Skeletal muscle tissue (tissue), 4 donors: ENCODE measurements around the gene CHSY3. TPM values are rescaled to one million over a fixed set of nuclear protein-coding genes. Genes with fewer than 3 reads are reported as not detected.

Experiments
- H3K27ac ChIP-seq: one replicate; pipeline ENCODE4 v1.7.0; 2013; ENCODE audit warnings: mild to moderate bottlenecking, low read depth, low read length, inconsistent platforms
- H3K27me3 ChIP-seq, 3 donors: one replicate each; pipeline ENCODE4 v1.7.0; 2013; ENCODE audit warnings: low read length in 3 of 3; ENCODE audit not compliant: control insufficient read depth in 3 of 3, insufficient read depth in 3 of 3
- H3K36me3 ChIP-seq, 3 donors: one replicate each; pipeline ENCODE4 v1.7.0; 2013; ENCODE audit warnings: low read length in 3 of 3; ENCODE audit not compliant: control insufficient read depth in 3 of 3, insufficient read depth in 3 of 3
- H3K4me1 ChIP-seq, 3 donors: one replicate each; pipeline ENCODE4 v1.7.0; 2013; ENCODE audit warnings: low read length in 3 of 3, mild to moderate bottlenecking in 3 of 3; ENCODE audit not compliant: control insufficient read depth in 3 of 3, insufficient read depth in 3 of 3
- H3K4me3 ChIP-seq, 3 donors: one replicate each; pipeline ENCODE4 v1.7.0; 2013; ENCODE audit warnings: low read length in 3 of 3
- H3K9ac ChIP-seq, 3 donors: one replicate each; pipeline ENCODE4 v1.7.0; 2013; ENCODE audit warnings: low read length in 3 of 3, mild to moderate bottlenecking in 3 of 3, moderate library complexity in 2 of 3, low read depth in 1 of 3
- H3K9me3 ChIP-seq, 3 donors: one replicate each; pipeline ENCODE4 v1.7.0; 2013; ENCODE audit warnings: low read length in 3 of 3; ENCODE audit not compliant: control insufficient read depth in 3 of 3
- total RNA-seq: library from RNA; depleted of rRNA; stranded (reverse); fragments of >200 nt; gene quantifications from one replicate; pipeline ENCODE4 v1.2.3, GENCODE V29; 2014
- donor health status: Osteomylitis.

The CHSY3 gene
- 12.5 TPM for total RNA-seq

GRCh38 chr5:129904102-129904666, at the start of gene CHSY3:
CHSY3 (plus strand) TSS chr5:129904465.
- H3K9ac ChIP-seq: peak within 1 kb of the TSS; percentile 63 to 75 (median 72)
- H3K4me1 ChIP-seq: peaks cover 14 to 18% (median 15%) of the 10 kb centered on the region in 3 donors
- H3K4me3 ChIP-seq: peak within 1 kb of the TSS; percentile 77 to 78 (median 77)
- H3K9me3 ChIP-seq: no peaks in the 10 kb centered on the region
- H3K27me3 ChIP-seq: peaks cover 0 to 26% (median 17%) of the 10 kb centered on the region in 3 donors
- H3K27ac ChIP-seq: peak within 1 kb of the TSS; percentile 83
- no peaks in the 10 kb centered on the region for H3K36me3 ChIP-seq

GRCh38 chr5:129856325-129856724, 47.9 kb upstream of the CHSY3 start:
- no peaks in the 10 kb centered on the region for H3K4me1 ChIP-seq
- H3K27me3 ChIP-seq: no peaks in the 10 kb centered on the region
- H3K9ac ChIP-seq: no peak overlapping the region
- no peak overlapping the region for H3K27ac ChIP-seq
- H3K4me3 ChIP-seq: no peak overlapping the region
- H3K36me3 ChIP-seq: no peaks in the 10 kb centered on the region
- no peaks in the 10 kb centered on the region for H3K9me3 ChIP-seq

- Histone ChIP-seq H3K27ac (no peak overlapping the region), H3K9ac (no peak overlapping the region), H3K4me3 (no peak overlapping the region), H3K27me3 (no peaks in the 10 kb centered on the region), H3K4me1 (no peaks in the 10 kb centered on the region), H3K36me3 (no peaks in the 10 kb centered on the region), H3K9me3 (no peaks in the 10 kb centered on the region)
Observed at GRCh38 chr5:129857116-129857515, 47.1 kb upstream of the CHSY3 start.

GRCh38 chr5:129858131-129858675, 46.1 kb upstream of the CHSY3 start:
- Histone ChIP-seq H3K27ac (no peak overlapping the region), H3K36me3 (no peaks in the 10 kb centered on the region), H3K4me1 (no peaks in the 10 kb centered on the region), H3K9ac (no peak overlapping the region), H3K27me3 (no peaks in the 10 kb centered on the region), H3K4me3 (no peak overlapping the region), H3K9me3 (no peaks in the 10 kb centered on the region)

GRCh38 chr5:129884322-129884721, 19.9 kb upstream of the CHSY3 start:
- Histone ChIP-seq H3K36me3 (no peaks in the 10 kb centered on the region), H3K27me3 (no peaks in the 10 kb centered on the region)

GRCh38 chr5:129899454-129899853, 4.8 kb upstream of the CHSY3 start:
- no peak overlapping the region for H3K4me3 ChIP-seq
- H3K27me3 ChIP-seq: no peaks in the 10 kb centered on the region
- H3K36me3 ChIP-seq: no peaks in the 10 kb centered on the region
- no peaks in the 10 kb centered on the region for H3K9me3 ChIP-seq
- H3K4me1 ChIP-seq: peaks cover 0 to 4% (median 3%) of the 10 kb centered on the region in 3 donors
- no peak overlapping the region for H3K27ac ChIP-seq
- no peak overlapping the region for H3K9ac ChIP-seq

More at GRCh38 chr5:129884322-129884721, 19.9 kb upstream of the CHSY3 start:
- Histone ChIP-seq H3K27ac (no peak overlapping the region), H3K4me1 (no peaks in the 10 kb centered on the region), H3K9me3 (no peaks in the 10 kb centered on the region), H3K4me3 (no peak overlapping the region), H3K9ac (no peak overlapping the region)

GRCh38 chr5:129902816-129903215, 1.4 kb upstream of the CHSY3 start:
- no peak overlapping the region for H3K4me3 ChIP-seq
- peaks cover 0 to 20% (median 17%) of the 10 kb centered on the region in 3 donors for H3K27me3 ChIP-seq
- no peak overlapping the region for H3K27ac ChIP-seq
- H3K9me3 ChIP-seq: no peaks in the 10 kb centered on the region
- H3K9ac ChIP-seq: no peak overlapping the region
- H3K36me3 ChIP-seq: no peaks in the 10 kb centered on the region
- H3K4me1 ChIP-seq: peaks cover 14 to 18% (median 15%) of the 10 kb centered on the region in 3 donors

- H3K9me3 ChIP-seq: no peaks in the 10 kb centered on the region
- H3K4me3 ChIP-seq: peak overlapping the region; percentile 77 to 78 (median 77)
- peak overlapping the region; percentile 83 for H3K27ac ChIP-seq
- peaks cover 14 to 18% (median 15%) of the 10 kb centered on the region in 3 donors for H3K4me1 ChIP-seq
- H3K27me3 ChIP-seq: peaks cover 0 to 26% (median 17%) of the 10 kb centered on the region in 3 donors
- H3K9ac ChIP-seq: peak overlapping the region; percentile 63 to 74 (median 72)
- no peaks in the 10 kb centered on the region for H3K36me3 ChIP-seq
Observed at GRCh38 chr5:129903466-129904101, 681 bp upstream of the CHSY3 start.

- Histone ChIP-seq H3K27me3 (peaks cover 0 to 26% (median 17%) of the 10 kb centered on the region in 3 donors), H3K9me3 (no peaks in the 10 kb centered on the region), H3K4me1 (peaks cover 14 to 18% (median 15%) of the 10 kb centered on the region in 3 donors), H3K4me3 (peak overlapping the region; percentile 68 to 77 (median 77)), H3K9ac (peak overlapping the region; percentile 57 to 75 (median 72)), H3K36me3 (no peaks in the 10 kb centered on the region), H3K27ac (peak overlapping the region; percentile 44)
Observed at GRCh38 chr5:129904667-129905472, 605 bp downstream of the CHSY3 start.
